A204.1 (cell line): Measurements from ENCODE around the gene AOPEP.

Experiments used
- FAIRE-seq: peaks from 2 replicates; lab custom pipeline; 2012; peaks lifted over from hg19 to GRCh38; lab: Jason Lieb, UNC

Gene AOPEP

GRCh38 chr9:95067897-95068296 lies 341.4 kb downstream of the AOPEP start:
- no peak for FAIRE-seq

- FAIRE-seq: no peak
These were observed 344.1 kb downstream of the AOPEP start for GRCh38 chr9:95070549-95071021.

GRCh38 chr9:95071450-95071849 lies 345.0 kb downstream of the AOPEP start:
- no peak for FAIRE-seq

- no peak for FAIRE-seq
These were observed 345.4 kb downstream of the AOPEP start for GRCh38 chr9:95071925-95072324.

- no peak for FAIRE-seq
These were observed 346.6 kb downstream of the AOPEP start for GRCh38 chr9:95073042-95073607.

- no peak for FAIRE-seq
These were observed 347.4 kb downstream of the AOPEP start for GRCh38 chr9:95073918-95074317.

- FAIRE-seq: no peak
These were observed 348.1 kb downstream of the AOPEP start for GRCh38 chr9:95074632-95075031.

GRCh38 chr9:95075700-95076099 lies 349.2 kb downstream of the AOPEP start:
- no peak for FAIRE-seq

GRCh38 chr9:95076696-95077052 lies 350.2 kb downstream of the AOPEP start:
- no peak for FAIRE-seq

GRCh38 chr9:95077053-95077765 lies 350.7 kb downstream of the AOPEP start:
- FAIRE-seq: no peak

- no peak for FAIRE-seq
These were observed 351.4 kb downstream of the AOPEP start for GRCh38 chr9:95077766-95078370.

- no peak for FAIRE-seq
These were observed 352.0 kb downstream of the AOPEP start for GRCh38 chr9:95078511-95078910.

- no peak for FAIRE-seq
These were observed 352.4 kb downstream of the AOPEP start for GRCh38 chr9:95078939-95079338.

GRCh38 chr9:95079461-95079860 lies 353.0 kb downstream of the AOPEP start:
- no peak for FAIRE-seq

GRCh38 chr9:95080961-95081647 lies 354.6 kb downstream of the AOPEP start:
- no peak for FAIRE-seq

GRCh38 chr9:95081998-95082397 lies 355.5 kb downstream of the AOPEP start:
- FAIRE-seq: no peak

GRCh38 chr9:95082401-95083084 lies 356.0 kb downstream of the AOPEP start:
- no peak for FAIRE-seq

- no peak for FAIRE-seq
These were observed 356.7 kb downstream of the AOPEP start for GRCh38 chr9:95083086-95083768.

GRCh38 chr9:95084254-95084934 lies 357.9 kb downstream of the AOPEP start:
- FAIRE-seq: no peak

GRCh38 chr9:95085036-95085770 lies 358.7 kb downstream of the AOPEP start:
- FAIRE-seq: no peak
